Lung (tissue), 12 donors: ENCODE results near the gene DOCK1. TPM values are rescaled to one million over a fixed set of nuclear protein-coding genes. Genes with fewer than 3 reads are reported as not detected.

Source experiments
- ATAC-seq: fragments of 200-7000 bp; cut with Tn5 transposase; one replicate; pipeline ENCODE4 v1.9.1; 2020; ENCODE audit warnings: moderate number of reproducible peaks; ENCODE audit not compliant: insufficient read depth, low FRiP score
- DNase-seq, 3 donors: peaks; one replicate each; pipeline ENCODE4 v3.0.0-alpha.2; 2013 to 2017
- H3K27ac ChIP-seq, 2 donors: one replicate each; pipeline ENCODE4 v1.5.1; 2013; ENCODE audit warnings: mild to moderate bottlenecking in 2 of 2, moderate library complexity in 2 of 2, control low read depth in 1 of 2, inconsistent platforms in 1 of 2, low read depth in 1 of 2, low read length in 1 of 2
- H3K27me3 ChIP-seq, 3 donors: one replicate each; pipeline ENCODE4 v1.5.1; 2013; ENCODE audit warnings: low read length in 2 of 3; ENCODE audit not compliant: control insufficient read depth in 3 of 3, insufficient read depth in 3 of 3
- H3K36me3 ChIP-seq, 4 donors: one replicate each; pipeline ENCODE4 v1.5.1; 2013; ENCODE audit warnings: low read length in 4 of 4, mild to moderate bottlenecking in 1 of 4, moderate library complexity in 1 of 4; ENCODE audit not compliant: control insufficient read depth in 4 of 4, insufficient read depth in 4 of 4
- H3K4me1 ChIP-seq, 5 donors: one replicate each; pipeline ENCODE4 v1.5.1; 2013; ENCODE audit warnings: low read length in 5 of 5, mild to moderate bottlenecking in 2 of 5, moderate library complexity in 1 of 5; ENCODE audit not compliant: control insufficient read depth in 5 of 5, insufficient read depth in 5 of 5
- H3K4me3 ChIP-seq: one replicate; pipeline ENCODE4 v1.5.1; 2013; ENCODE audit warnings: mild to moderate bottlenecking, control low read depth, moderate library complexity
- H3K9ac ChIP-seq, 2 donors: one replicate each; pipeline ENCODE4 v1.5.1; 2013; ENCODE audit warnings: low read length in 2 of 2, control low read depth in 1 of 2; ENCODE audit not compliant: insufficient read depth in 1 of 2
- H3K9me3 ChIP-seq, 4 donors: one replicate each; pipeline ENCODE4 v1.5.1; 2013; ENCODE audit warnings: low read length in 3 of 4, mild to moderate bottlenecking in 1 of 4, moderate library complexity in 1 of 4; ENCODE audit not compliant: control insufficient read depth in 4 of 4, insufficient read depth in 3 of 4
- CTCF ChIP-seq: IDR thresholded peaks from 2 replicates; pipeline ENCODE4 v1.5.1; 2012; ENCODE audit warnings: mild to moderate bottlenecking; ENCODE audit errors: control extremely low read depth, extremely low read depth
- WGBS, 2 donors: extraction: QIAGEN DNeasy Blood & Tissue Kit; methylation state at CpG; one replicate each; pipeline ENCODE4 v1.1.7; 2013; 5-methylcytosine and 5-hydroxymethylcytosine counted together
- polyA plus RNA-seq, 2 donors: library from polyadenylated mRNA; stranded (reverse); fragments of 200-250 nt; gene quantifications; one replicate each; pipeline ENCODE4 v1.2.1, GENCODE V29; 2013
- total RNA-seq, 2 donors: library from RNA; depleted of rRNA in 1 of 2; stranded (reverse); fragments of >200 nt in 1 of 2; gene quantifications; one replicate each; pipeline ENCODE4 v1.2.1, GENCODE V29; 2014 to 2021
- donor health status: control.
- donor health status: control.
- donor health status: Bipolar disorder and iron deficiency.
- donor health status: healthy.
- donor health status: DM: yes; HTN: yes; CAD: no.

DOCK1 gene
- total and polyA plus RNA-seq, 4 donors: 11.2 to 102 (median 30.5) TPM

GRCh38 chr10:127024685-127025435 lies 119.6 kb downstream of the DOCK1 start:
- H3K27me3 ChIP-seq: no peaks in the 10 kb centered on the region
- TF ChIP-seq CTCF: no peak
- no peak overlapping the region for H3K27ac ChIP-seq
- no peak for ATAC-seq
- no peak overlapping the region for H3K9ac ChIP-seq
- H3K4me1 ChIP-seq: no peaks in the 10 kb centered on the region
- H3K4me3 ChIP-seq: no peak overlapping the region
- WGBS, 2 donors: 82 to 87% methylated on average over 13 of the region's 13 CpGs
- H3K36me3 ChIP-seq: peaks cover 8 to 31% (median 25%) of the 10 kb centered on the region in 4 donors
- DNase-seq: no peak
- H3K9me3 ChIP-seq: no peaks in the 10 kb centered on the region

GRCh38 chr10:127027786-127028185 lies 122.6 kb downstream of the DOCK1 start:
- DNase-seq (no peak), ATAC-seq (no peak)
- no peaks in the 10 kb centered on the region for H3K4me1 ChIP-seq
- no peaks in the 10 kb centered on the region for H3K27me3 ChIP-seq
- no peaks in the 10 kb centered on the region for H3K9me3 ChIP-seq
- no peak overlapping the region for H3K4me3 ChIP-seq
- 91 to 95% methylated on average over 9 of the region's 9 CpGs for WGBS, 2 donors
- no peak overlapping the region for H3K27ac ChIP-seq
- no peak overlapping the region for H3K9ac ChIP-seq
- no peak for TF ChIP-seq CTCF
- peaks cover 12 to 50% (median 34%) of the 10 kb centered on the region in 4 donors for H3K36me3 ChIP-seq

- 94 to 98% methylated on average over 8 of the region's 8 CpGs for WGBS, 2 donors
- no peak for TF ChIP-seq CTCF
- H3K4me1 ChIP-seq: no peaks in the 10 kb centered on the region
- DNase-seq: no peak
- H3K9me3 ChIP-seq: no peaks in the 10 kb centered on the region
- no peaks in the 10 kb centered on the region for H3K27me3 ChIP-seq
- H3K36me3 ChIP-seq: peaks cover 15 to 57% (median 38%) of the 10 kb centered on the region in 4 donors
- no peak for ATAC-seq
- no peak overlapping the region for H3K27ac ChIP-seq
- H3K9ac ChIP-seq: no peak overlapping the region
- no peak overlapping the region for H3K4me3 ChIP-seq
Observed at GRCh38 chr10:127028556-127028955, 123.3 kb downstream of the DOCK1 start.
